ENCODE measurements around the gene CTSL.
"Not testable (repeated sequence)": the region's sequence is repeated elsewhere in the genome, so short reads cannot be mapped to it uniquely, and the experiment has no call there.

Gene CTSL

GRCh38 chr9:87725356-87725899 lies 491 bp upstream of the CTSL start:
- DNase-seq, result no peak

GRCh38 chr9:87729246-87729645 lies 3.3 kb downstream of the CTSL start:
- no peak for DNase-seq

- no peak for DNase-seq
Observed at GRCh38 chr9:87731321-87731720, 5.4 kb downstream of the CTSL start.

GRCh38 chr9:87732344-87732743 lies 6.4 kb downstream of the CTSL start:
- DNase-seq, result no peak

- no peak for DNase-seq
Observed at GRCh38 chr9:87732756-87733155, 6.8 kb downstream of the CTSL start.

GRCh38 chr9:87733273-87734052 lies 7.5 kb downstream of the CTSL start:
- DNase-seq, result no peak

- no peak for DNase-seq
Observed at GRCh38 chr9:87734106-87734505, 8.2 kb downstream of the CTSL start.

- no peak for DNase-seq
Observed at GRCh38 chr9:87739546-87739945, 13.6 kb downstream of the CTSL start.

- no peak for DNase-seq
Observed at GRCh38 chr9:87740209-87740608, 14.3 kb downstream of the CTSL start.

- no peak for DNase-seq
Observed at GRCh38 chr9:87741326-87741725, 15.4 kb downstream of the CTSL start.

GRCh38 chr9:87741891-87742290 lies 16.0 kb downstream of the CTSL start:
- DNase-seq, result no peak

GRCh38 chr9:87742813-87743428 lies 17.0 kb downstream of the CTSL start:
- no peak for DNase-seq

GRCh38 chr9:87744247-87744646 lies 18.3 kb downstream of the CTSL start:
- not testable (repeated sequence) for DNase-seq

- DNase-seq, result no peak
Observed at GRCh38 chr9:87746186-87746585, 20.3 kb downstream of the CTSL start.

- no peak for DNase-seq
Observed at GRCh38 chr9:87748881-87749280, 23.0 kb downstream of the CTSL start.

GRCh38 chr9:87749335-87750035 lies 23.6 kb downstream of the CTSL start:
- no peak for DNase-seq

- no peak for DNase-seq
Observed at GRCh38 chr9:87750726-87751125, 24.8 kb downstream of the CTSL start.

GRCh38 chr9:87751423-87751822 lies 25.5 kb downstream of the CTSL start:
- DNase-seq, result no peak

- DNase-seq, result no peak
Observed at GRCh38 chr9:87751868-87752267, 25.9 kb downstream of the CTSL start.

- DNase-seq, result no peak
Observed at GRCh38 chr9:87753313-87753712, 27.4 kb downstream of the CTSL start.

GRCh38 chr9:87758330-87758729 lies 32.4 kb downstream of the CTSL start:
- DNase-seq, result not testable (repeated sequence)

- not testable (repeated sequence) for DNase-seq
Observed at GRCh38 chr9:87759980-87760379, 34.1 kb downstream of the CTSL start.

GRCh38 chr9:87760529-87760928 lies 34.6 kb downstream of the CTSL start:
- no peak for DNase-seq

GRCh38 chr9:87763286-87763685 lies 37.4 kb downstream of the CTSL start:
- no peak for DNase-seq

All from CD4-positive, alpha-beta T cell treated with Interleukin-1 beta for 1 hour (primary cell).